Measurements from ENCODE around the gene STIM1. TPM values are rescaled to one million over a fixed set of nuclear protein-coding genes. Genes with fewer than 3 reads are reported as not detected.
A peak's percentile ranks its signal among the peaks of the same experiment; 100 is the strongest.

STIM1 gene
- total RNA-seq (2021) (17.0 to 18.0 TPM (median 17.4 TPM) in 3 replicates), Bru-seq, nascent RNA (percentile 48 among the genes with signal in this experiment)
- long read RNA-seq, experiment 1, full-length matches to known transcripts: 9 of 23 reads
- long read RNA-seq, experiment 1, partial matches to known transcripts: 4 of 23 reads
- long read RNA-seq, experiment 1, other reads (novel, unspliced or antisense): 10 of 23 reads
- long read RNA-seq, experiment 2, full-length matches to known transcripts: 4 of 17 reads
- long read RNA-seq, experiment 2, partial matches to known transcripts: 2 of 17 reads
- long read RNA-seq, experiment 2, other reads (novel, unspliced or antisense): 11 of 17 reads
- long read RNA-seq, experiment 3, partial matches to known transcripts: 1 of 1 reads
- long read RNA-seq, experiment 3, other reads (novel, unspliced or antisense): 0 of 1 reads

GRCh38 chr11:3854977-3855807 is at the start of gene STIM1:
Gene STIM1 (plus strand): TSS chr11:3855664. CDS start chr11:3856271, 607 bp downstream.
- Mint-ChIP-seq H3K9me3 (no peaks in the 10 kb centered on the region), H3K27ac (peak within 1 kb of the TSS; percentile 85; the same call in 1 of the 2 replicates), H3K27me3 (ENCODE audit: low read depth) (peaks cover 26% of the 10 kb centered on the region), H3K4me1 (peaks cover 43% of the 10 kb centered on the region), H3K4me3 (peak within 1 kb of the TSS; percentile 94), H3K36me3 (no peaks in the 10 kb centered on the region)
- POLR2A ChIA-PET: interaction anchor here (0.8 to 2.1 kb wide), 4 partner anchors 14 to 211 kb away, joined by 3 to 17 read pairs (median 6); partner anchors contain the start of gene RHOG
- TF ChIP-seq SP1 (CRISPR knock-in tag; conservative IDR thresholded peaks at IDR 0.05) (peak; percentile 93), ZNF232 (CRISPR knock-in tag; IDR thresholded peaks at IDR 0.05) (0 out of 2 replicates have a peak, but pooled peaks have one; percentile 38), JAZF1 (CRISPR knock-in tag; IDR thresholded peaks at IDR 0.05) (no peak), CDX4 (CRISPR knock-in tag; IDR thresholded peaks at IDR 0.05; ENCODE audit: borderline replicate concordance) (no peak), GABPB1 (CRISPR knock-in tag; IDR thresholded peaks at IDR 0.05) (peak; percentile 26; the same call in 1 of the 2 replicates), MAX (CRISPR knock-in tag; IDR thresholded peaks at IDR 0.05) (peak; percentile 69; the same call in 1 of the 2 replicates), TEAD1 (CRISPR knock-in tag; IDR thresholded peaks at IDR 0.05) (no peak; the same call in 1 of the 2 replicates), E2F1 (CRISPR knock-in tag; IDR thresholded peaks at IDR 0.05) (peak; percentile 88), E2F5 (CRISPR knock-in tag; IDR thresholded peaks at IDR 0.05) (peak; percentile 78; the same call in 1 of the 2 replicates), CREM (CRISPR knock-in tag; IDR thresholded peaks at IDR 0.05) (peak; percentile 80), NFYB (CRISPR knock-in tag; conservative IDR thresholded peaks at IDR 0.05; ENCODE audit: low read depth) (peak; percentile 48; the same call in 1 of the 2 replicates), ETV6 (CRISPR knock-in tag; IDR thresholded peaks at IDR 0.05) (peak; percentile 73), HMGXB4 (CRISPR knock-in tag; IDR thresholded peaks at IDR 0.05) (peak; percentile 94), ZBTB21 (CRISPR knock-in tag; IDR thresholded peaks at IDR 0.05; ENCODE audit: borderline replicate concordance) (no peak), FOXP1 (CRISPR knock-in tag; IDR thresholded peaks at IDR 0.05; ENCODE audit: borderline replicate concordance) (peak; percentile 19; the same call in 1 of the 2 replicates), CTCF (IDR thresholded peaks at IDR 0.05) (peak; percentile 89), MYBL2 (CRISPR knock-in tag; IDR thresholded peaks at IDR 0.05) (no peak), ZNF281 (CRISPR knock-in tag; IDR thresholded peaks at IDR 0.05) (peak; percentile 92), SMAD3 (CRISPR knock-in tag; IDR thresholded peaks at IDR 0.05; ENCODE audit: borderline replicate concordance) (no peak)
- DNase-seq (ENCODE audit: low spot score) (peak; percentile 97), ATAC-seq (peak; percentile 79)
- CTCF ChIA-PET: interaction anchor here (0.6 to 9.8 kb wide), 77 partner anchors 9 to 1832 kb away, joined by 3 to 403 read pairs (median 6); partner anchors contain the start of genes NUP98, PGAP2, RHOG and RRM1

Measured in WTC11 (cell line).